Measurements from ENCODE around the gene FHOD3.

The FHOD3 gene

DNA sequence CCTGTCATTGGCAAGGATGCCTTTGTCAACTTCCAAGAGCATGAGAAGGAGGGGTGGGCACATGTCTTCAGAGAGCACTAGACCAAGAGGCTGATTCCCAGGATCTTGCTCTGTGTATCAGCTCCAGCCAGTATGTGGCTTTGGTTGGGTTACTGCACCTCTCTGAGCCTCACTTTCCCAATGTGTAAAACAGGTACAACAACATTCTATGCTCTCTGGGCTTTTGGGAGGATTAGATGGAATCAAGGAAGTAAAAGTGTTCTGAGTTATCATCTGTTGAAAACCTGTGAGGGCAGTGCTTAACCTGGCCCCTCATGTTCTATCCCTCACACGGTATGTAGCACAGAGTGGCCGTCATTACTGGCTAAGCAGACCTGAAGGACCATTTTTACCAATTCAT is 103.9 kb downstream of the FHOD3 start:
- Histone ChIP-seq H3K27me3 (ENCODE audit: low read depth, low read length) (no peaks in the 10 kb centered on the region), H3K4me3 (ENCODE audit: low read depth in 1 of 2, low read length in 2 of 2) (no peak overlapping the region), H3K36me3 (ENCODE audit: control insufficient read depth in 1 of 2, insufficient read depth in 2 of 2, low read length in 2 of 2) (no peaks in the 10 kb centered on the region), H3K9me3 (ENCODE audit: control insufficient read depth in 1 of 2, low read length in 2 of 2) (no peaks in the 10 kb centered on the region), H3K27ac (ENCODE audit: low read length) (no peak overlapping the region), H3K4me1 (ENCODE audit: control insufficient read depth in 1 of 2, insufficient read depth in 2 of 2, low read length in 2 of 2) (no peaks in the 10 kb centered on the region)

DNA sequence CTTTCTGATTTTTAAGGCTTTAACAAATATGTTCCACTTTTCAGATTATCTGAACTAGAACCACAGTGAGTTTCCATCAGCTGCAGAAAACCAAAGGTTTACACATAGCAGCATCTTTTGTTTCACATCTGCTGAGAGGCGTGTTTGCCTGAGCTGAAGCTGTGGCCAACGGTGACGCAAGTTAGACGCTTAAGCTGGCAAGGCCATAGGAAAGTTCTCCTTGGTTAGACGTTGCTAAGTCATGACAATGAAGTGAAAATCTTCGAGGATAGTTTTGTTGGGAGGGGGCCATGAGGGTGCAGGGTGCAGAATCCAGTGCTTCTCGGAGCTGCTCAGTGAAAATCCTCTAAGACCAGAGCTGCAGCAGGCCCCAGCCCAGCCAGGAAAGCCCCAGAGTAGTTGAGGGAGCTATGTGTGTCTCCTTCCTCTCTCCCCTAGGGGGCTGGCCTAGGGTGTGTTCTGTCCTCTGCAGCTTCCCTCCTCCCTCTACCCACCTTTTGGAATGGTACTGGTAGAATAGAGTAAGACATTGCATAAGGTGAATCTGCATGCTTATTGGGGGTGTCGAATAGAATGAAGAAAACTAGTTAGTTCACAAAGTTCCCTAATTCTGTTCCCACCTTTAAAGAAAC is 105.4 kb downstream of the FHOD3 start:
- Histone ChIP-seq H3K36me3 (ENCODE audit: control insufficient read depth in 1 of 2, insufficient read depth in 2 of 2, low read length in 2 of 2) (no peaks in the 10 kb centered on the region), H3K9me3 (ENCODE audit: control insufficient read depth in 1 of 2, low read length in 2 of 2) (no peaks in the 10 kb centered on the region), H3K4me1 (ENCODE audit: control insufficient read depth in 1 of 2, insufficient read depth in 2 of 2, low read length in 2 of 2) (no peaks in the 10 kb centered on the region), H3K27ac (ENCODE audit: low read length) (no peak overlapping the region), H3K4me3 (ENCODE audit: low read depth in 1 of 2, low read length in 2 of 2) (no peak overlapping the region), H3K27me3 (ENCODE audit: low read depth, low read length) (no peaks in the 10 kb centered on the region)

DNA sequence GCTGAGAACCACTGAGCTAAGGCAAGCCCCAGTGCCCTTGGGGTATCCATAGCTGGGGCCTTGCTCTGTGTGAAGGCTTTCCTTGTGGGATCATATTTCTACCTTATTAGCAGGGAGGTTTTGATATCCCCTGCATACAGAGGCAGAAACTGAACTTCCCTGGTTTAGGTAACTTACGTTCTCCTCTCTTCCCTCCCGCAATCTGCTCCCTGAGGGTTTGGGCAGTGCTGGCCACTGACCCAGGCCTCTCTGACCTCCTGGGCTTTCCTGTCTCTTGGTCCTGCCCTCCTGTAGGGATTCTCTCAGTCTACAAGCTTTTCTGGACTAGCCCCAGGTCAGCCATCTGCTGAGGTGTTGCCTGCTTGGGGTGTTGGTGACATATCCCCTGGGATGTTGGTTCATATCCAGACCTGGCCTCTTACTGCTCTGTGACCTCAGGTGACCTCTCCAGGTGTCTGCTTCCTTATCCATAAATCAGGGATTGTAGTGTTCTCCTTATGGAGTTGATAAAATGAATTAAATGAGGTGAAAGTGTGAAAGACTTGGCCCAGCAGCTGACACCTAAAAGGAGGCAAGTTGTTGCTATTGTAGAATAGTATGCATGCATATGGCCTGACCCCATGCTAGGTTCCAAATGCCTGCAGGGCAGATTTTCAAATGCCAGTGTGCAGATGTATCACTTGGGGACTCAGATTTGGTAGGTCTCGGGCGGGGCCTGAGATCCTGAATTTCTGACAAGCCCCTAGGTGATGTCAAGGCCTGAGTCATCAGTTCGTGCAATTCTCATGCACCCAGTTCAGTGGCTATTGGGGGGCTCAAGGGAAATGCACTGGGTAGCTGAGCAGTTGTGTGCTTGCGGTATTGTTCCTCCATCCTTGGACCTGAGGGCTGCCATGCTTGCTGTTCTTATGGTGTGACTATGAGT is 106.6 kb downstream of the FHOD3 start:
- Histone ChIP-seq H3K27ac (ENCODE audit: low read length) (no peak overlapping the region), H3K9me3 (ENCODE audit: control insufficient read depth in 1 of 2, low read length in 2 of 2) (no peaks in the 10 kb centered on the region), H3K4me1 (ENCODE audit: control insufficient read depth in 1 of 2, insufficient read depth in 2 of 2, low read length in 2 of 2) (no peaks in the 10 kb centered on the region), H3K4me3 (ENCODE audit: low read depth in 1 of 2, low read length in 2 of 2) (no peak overlapping the region), H3K36me3 (ENCODE audit: control insufficient read depth in 1 of 2, insufficient read depth in 2 of 2, low read length in 2 of 2) (no peaks in the 10 kb centered on the region), H3K27me3 (ENCODE audit: low read depth, low read length) (no peaks in the 10 kb centered on the region)

DNA sequence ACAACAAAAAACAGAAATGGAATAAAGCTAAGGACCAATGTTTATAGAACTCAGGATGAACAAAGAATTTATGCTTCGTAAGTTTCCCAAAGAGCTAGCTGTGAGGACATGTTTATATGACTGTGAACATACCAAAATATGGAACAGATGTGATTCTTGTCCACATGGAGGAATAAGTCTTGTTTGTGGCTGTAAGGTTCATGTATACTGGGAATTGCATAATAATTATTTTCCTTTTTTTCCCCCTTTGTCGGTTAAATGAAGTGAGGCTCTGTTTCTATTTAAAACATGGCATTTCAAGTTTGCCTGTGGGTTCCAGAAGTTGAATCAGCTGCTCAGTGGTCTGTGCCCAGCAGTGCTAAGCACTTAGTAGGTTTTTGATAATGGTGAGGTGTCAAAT is 108.1 kb downstream of the FHOD3 start:
- Histone ChIP-seq H3K27ac (ENCODE audit: low read length) (no peak overlapping the region), H3K4me3 (ENCODE audit: low read depth in 1 of 2, low read length in 2 of 2) (no peak overlapping the region), H3K9me3 (ENCODE audit: control insufficient read depth in 1 of 2, low read length in 2 of 2) (no peaks in the 10 kb centered on the region), H3K27me3 (ENCODE audit: low read depth, low read length) (no peaks in the 10 kb centered on the region), H3K36me3 (ENCODE audit: control insufficient read depth in 1 of 2, insufficient read depth in 2 of 2, low read length in 2 of 2) (no peaks in the 10 kb centered on the region), H3K4me1 (ENCODE audit: control insufficient read depth in 1 of 2, insufficient read depth in 2 of 2, low read length in 2 of 2) (no peaks in the 10 kb centered on the region)

DNA sequence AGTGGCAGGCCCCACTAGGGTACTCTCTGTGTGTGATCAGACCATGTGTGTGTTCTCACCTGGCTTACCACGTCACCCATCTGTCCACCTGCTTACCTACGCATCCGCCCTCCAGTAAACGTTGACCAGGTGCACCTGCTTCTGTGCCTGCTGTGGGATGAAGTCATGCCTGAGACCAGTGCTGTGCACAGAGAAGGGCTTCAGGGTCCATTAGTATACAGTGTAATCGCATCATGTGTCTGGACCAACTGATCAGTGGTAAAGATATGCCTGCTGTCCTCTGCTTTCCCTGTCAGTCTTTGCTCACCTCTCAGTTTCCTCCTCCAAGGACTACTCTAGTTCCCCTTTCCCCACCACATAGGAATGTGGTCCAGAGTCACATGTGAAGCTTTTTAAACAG is 109.3 kb downstream of the FHOD3 start:
- H3K4me3 ChIP-seq (ENCODE audit: low read depth in 1 of 2, low read length in 2 of 2), result no peak overlapping the region
- no peak overlapping the region for H3K27ac ChIP-seq (ENCODE audit: low read length)
- no peaks in the 10 kb centered on the region for H3K27me3 ChIP-seq (ENCODE audit: low read depth, low read length)
- H3K4me1 ChIP-seq (ENCODE audit: control insufficient read depth in 1 of 2, insufficient read depth in 2 of 2, low read length in 2 of 2), result no peaks in the 10 kb centered on the region
- no peaks in the 10 kb centered on the region for H3K36me3 ChIP-seq (ENCODE audit: control insufficient read depth in 1 of 2, insufficient read depth in 2 of 2, low read length in 2 of 2)
- H3K9me3 ChIP-seq (ENCODE audit: control insufficient read depth in 1 of 2, low read length in 2 of 2), result no peaks in the 10 kb centered on the region

DNA sequence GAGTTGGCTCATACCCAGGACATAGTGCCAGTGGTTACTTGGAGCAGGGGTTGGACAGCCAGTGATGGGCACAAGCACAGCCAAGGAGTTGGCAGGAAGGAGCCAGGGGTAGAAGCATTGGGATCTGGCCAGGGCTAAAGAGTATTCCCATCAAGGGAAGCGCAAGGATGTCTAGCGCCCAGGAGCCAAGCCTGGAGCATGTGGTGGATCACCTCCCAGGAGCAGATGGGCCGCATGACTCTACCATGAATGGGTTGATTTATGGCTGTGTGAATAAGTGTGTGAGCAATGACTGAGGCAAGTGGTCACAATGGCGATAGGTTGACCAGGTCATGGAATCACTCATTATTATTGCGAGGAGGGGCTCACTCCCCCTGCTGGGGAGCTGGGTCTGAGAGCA is 111.1 kb downstream of the FHOD3 start:
- Histone ChIP-seq H3K4me3 (ENCODE audit: low read depth in 1 of 2, low read length in 2 of 2) (no peak overlapping the region), H3K27ac (ENCODE audit: low read length) (no peak overlapping the region), H3K27me3 (ENCODE audit: low read depth, low read length) (no peaks in the 10 kb centered on the region), H3K36me3 (ENCODE audit: control insufficient read depth in 1 of 2, insufficient read depth in 2 of 2, low read length in 2 of 2) (no peaks in the 10 kb centered on the region), H3K9me3 (ENCODE audit: control insufficient read depth in 1 of 2, low read length in 2 of 2) (no peaks in the 10 kb centered on the region), H3K4me1 (ENCODE audit: control insufficient read depth in 1 of 2, insufficient read depth in 2 of 2, low read length in 2 of 2) (no peaks in the 10 kb centered on the region)

DNA sequence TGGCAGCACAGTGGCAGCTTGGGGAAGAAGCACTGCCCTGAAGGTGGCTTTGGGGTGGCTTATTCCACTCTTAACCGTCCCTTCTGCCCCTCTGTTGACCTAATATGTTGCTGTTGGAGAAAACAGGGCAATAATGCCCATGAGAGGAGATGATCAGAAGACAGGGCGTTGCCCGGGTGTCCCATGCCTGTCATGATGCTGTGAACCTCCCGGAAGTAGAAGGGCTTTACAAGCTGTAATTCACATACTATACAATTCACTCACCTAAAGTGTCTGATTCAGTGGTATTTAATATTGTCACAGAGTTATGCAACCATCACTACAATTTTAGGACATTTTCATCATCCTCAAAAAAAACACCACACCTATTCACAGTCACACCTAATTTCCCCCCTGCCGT is 112.3 kb downstream of the FHOD3 start:
- Histone ChIP-seq H3K4me1 (ENCODE audit: control insufficient read depth in 1 of 2, insufficient read depth in 2 of 2, low read length in 2 of 2) (no peaks in the 10 kb centered on the region), H3K9me3 (ENCODE audit: control insufficient read depth in 1 of 2, low read length in 2 of 2) (no peaks in the 10 kb centered on the region), H3K27me3 (ENCODE audit: low read depth, low read length) (no peaks in the 10 kb centered on the region), H3K36me3 (ENCODE audit: control insufficient read depth in 1 of 2, insufficient read depth in 2 of 2, low read length in 2 of 2) (no peaks in the 10 kb centered on the region), H3K4me3 (ENCODE audit: low read depth in 1 of 2, low read length in 2 of 2) (no peak overlapping the region), H3K27ac (ENCODE audit: low read length) (no peak overlapping the region)

DNA sequence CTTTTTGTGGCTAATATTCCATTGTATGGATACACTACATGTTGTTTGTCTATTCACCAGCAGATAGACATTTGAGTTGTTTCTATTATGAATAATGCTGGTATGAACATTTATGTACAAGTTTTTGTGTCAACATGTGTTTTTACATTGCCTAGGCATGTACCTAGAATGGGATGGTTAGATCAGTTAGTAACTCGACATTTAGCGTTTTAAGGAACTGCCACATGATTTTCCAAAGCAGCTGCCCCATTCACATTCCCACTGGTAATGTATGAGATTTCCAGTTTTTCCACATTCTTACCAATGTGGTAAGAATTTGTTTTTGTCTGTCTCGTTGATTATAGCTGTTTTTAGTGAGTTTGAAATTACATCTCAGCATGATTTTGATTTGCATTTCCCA is 112.8 kb downstream of the FHOD3 start:
- no peaks in the 10 kb centered on the region for H3K27me3 ChIP-seq (ENCODE audit: low read depth, low read length)

DNA sequence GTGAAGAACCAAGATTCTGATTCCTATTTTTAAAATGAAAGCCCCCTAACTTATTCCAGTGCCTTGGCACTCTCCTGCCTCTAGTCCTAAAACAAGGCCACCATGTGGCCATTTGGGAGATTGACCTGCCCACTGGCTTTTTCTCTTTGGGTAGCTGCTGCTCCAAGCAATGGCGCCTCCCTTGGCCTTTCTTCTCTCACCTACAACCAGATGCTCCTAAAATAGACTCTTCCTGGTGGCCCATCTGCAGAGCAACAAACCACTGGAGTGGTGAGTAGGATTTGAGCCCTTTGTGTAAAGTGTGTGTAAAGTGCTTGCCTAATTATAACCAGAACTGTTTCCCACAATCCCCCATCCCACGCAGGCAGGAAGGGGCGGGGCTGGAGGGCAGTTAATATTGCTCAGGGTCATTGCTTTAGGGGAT is 114.2 kb downstream of the FHOD3 start:
- no peaks in the 10 kb centered on the region for H3K4me1 ChIP-seq (ENCODE audit: control insufficient read depth in 1 of 2, insufficient read depth in 2 of 2, low read length in 2 of 2)
- no peaks in the 10 kb centered on the region for H3K27me3 ChIP-seq (ENCODE audit: low read depth, low read length)
- no peaks in the 10 kb centered on the region for H3K9me3 ChIP-seq (ENCODE audit: control insufficient read depth in 1 of 2, low read length in 2 of 2)
- H3K4me3 ChIP-seq (ENCODE audit: low read depth in 1 of 2, low read length in 2 of 2), result no peak overlapping the region
- H3K27ac ChIP-seq (ENCODE audit: low read length), result no peak overlapping the region
- H3K36me3 ChIP-seq (ENCODE audit: control insufficient read depth in 1 of 2, insufficient read depth in 2 of 2, low read length in 2 of 2), result no peaks in the 10 kb centered on the region

More for the DNA sequence above, 112.8 kb downstream of the FHOD3 start:
- no peaks in the 10 kb centered on the region for H3K36me3 ChIP-seq (ENCODE audit: control insufficient read depth in 1 of 2, insufficient read depth in 2 of 2, low read length in 2 of 2)
- no peaks in the 10 kb centered on the region for H3K9me3 ChIP-seq (ENCODE audit: control insufficient read depth in 1 of 2, low read length in 2 of 2)
- H3K4me1 ChIP-seq (ENCODE audit: control insufficient read depth in 1 of 2, insufficient read depth in 2 of 2, low read length in 2 of 2), result no peaks in the 10 kb centered on the region
- H3K4me3 ChIP-seq (ENCODE audit: low read depth in 1 of 2, low read length in 2 of 2), result no peak overlapping the region
- H3K27ac ChIP-seq (ENCODE audit: low read length), result no peak overlapping the region

DNA sequence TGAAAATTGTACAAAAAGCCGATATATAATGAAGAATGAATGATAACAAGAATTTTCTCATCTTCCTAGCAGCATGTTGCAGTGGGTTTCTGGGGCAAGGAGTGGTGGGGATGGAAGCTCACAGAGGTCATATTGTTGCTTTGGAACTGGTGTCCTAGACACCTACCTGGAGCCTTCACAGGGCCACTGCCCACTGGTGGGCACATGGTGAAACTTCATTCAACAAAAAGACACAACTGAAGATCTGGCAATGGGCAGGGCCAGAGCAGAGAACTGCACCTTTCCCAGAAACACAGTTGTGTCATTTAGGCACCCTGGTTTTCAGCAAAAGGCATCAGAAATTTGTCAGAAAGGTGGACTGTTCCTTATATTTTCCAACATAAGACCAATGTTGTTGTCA is 115.3 kb downstream of the FHOD3 start:
- Histone ChIP-seq H3K4me3 (ENCODE audit: low read depth in 1 of 2, low read length in 2 of 2) (no peak overlapping the region), H3K27ac (ENCODE audit: low read length) (no peak overlapping the region), H3K27me3 (ENCODE audit: low read depth, low read length) (no peaks in the 10 kb centered on the region), H3K36me3 (ENCODE audit: control insufficient read depth in 1 of 2, insufficient read depth in 2 of 2, low read length in 2 of 2) (no peaks in the 10 kb centered on the region), H3K9me3 (ENCODE audit: control insufficient read depth in 1 of 2, low read length in 2 of 2) (no peaks in the 10 kb centered on the region), H3K4me1 (ENCODE audit: control insufficient read depth in 1 of 2, insufficient read depth in 2 of 2, low read length in 2 of 2) (no peaks in the 10 kb centered on the region)

DNA sequence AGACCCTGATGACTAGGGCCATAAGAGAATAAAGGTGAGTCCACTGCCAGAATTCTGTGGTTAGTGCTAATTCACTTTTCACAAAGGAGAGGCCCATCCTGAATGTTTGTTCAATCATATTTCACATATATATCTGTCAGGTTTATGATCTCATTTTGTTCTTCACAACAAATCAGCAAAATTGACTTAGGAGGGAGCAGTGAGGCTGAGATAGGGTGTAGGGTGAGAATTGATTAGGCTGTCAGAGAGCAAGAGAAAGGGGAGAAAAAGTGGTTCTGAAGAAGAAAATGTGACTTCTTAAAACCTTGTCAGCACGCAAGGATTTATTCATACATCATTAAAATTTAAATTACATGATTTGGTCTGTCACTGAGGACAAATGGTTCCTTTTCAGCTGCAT is 117.7 kb downstream of the FHOD3 start:
- Histone ChIP-seq H3K4me3 (ENCODE audit: low read depth in 1 of 2, low read length in 2 of 2) (no peak overlapping the region), H3K27ac (ENCODE audit: low read length) (no peak overlapping the region), H3K27me3 (ENCODE audit: low read depth, low read length) (no peaks in the 10 kb centered on the region), H3K36me3 (ENCODE audit: control insufficient read depth in 1 of 2, insufficient read depth in 2 of 2, low read length in 2 of 2) (no peaks in the 10 kb centered on the region), H3K4me1 (ENCODE audit: control insufficient read depth in 1 of 2, insufficient read depth in 2 of 2, low read length in 2 of 2) (peaks cover 0 to 8% of the 10 kb centered on the region in 2 donors), H3K9me3 (ENCODE audit: control insufficient read depth in 1 of 2, low read length in 2 of 2) (no peaks in the 10 kb centered on the region)
